ENCODE data around the gene CDH11.

DNA sequence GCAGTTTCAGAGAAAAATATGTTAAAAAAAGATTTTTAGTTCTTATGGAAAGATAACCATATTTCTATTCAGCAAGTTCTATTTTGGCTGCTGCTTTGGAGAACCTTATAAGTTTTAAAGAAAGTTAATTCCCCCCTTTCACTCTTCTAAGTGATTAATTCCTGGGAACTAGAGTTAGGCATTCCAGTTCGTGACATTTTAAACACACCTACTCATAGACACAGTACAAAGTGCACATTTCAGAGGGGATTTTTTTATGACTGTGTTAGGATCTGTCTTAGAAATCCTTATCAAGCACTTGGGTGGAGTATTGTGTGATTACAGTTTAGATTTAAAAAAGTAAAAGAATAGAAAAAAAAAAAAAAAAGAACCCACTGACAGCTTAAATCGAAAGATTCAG is 3.5 kb upstream of the CDH11 start:
- TF ChIP-seq POLR2AphosphoS5 (IDR thresholded peaks at IDR 0.05) (no peak), POLR2A (IDR thresholded peaks at IDR 0.05; ENCODE audit: low read depth) (no peak)
- TF ChIP-seq, protein P1, sequence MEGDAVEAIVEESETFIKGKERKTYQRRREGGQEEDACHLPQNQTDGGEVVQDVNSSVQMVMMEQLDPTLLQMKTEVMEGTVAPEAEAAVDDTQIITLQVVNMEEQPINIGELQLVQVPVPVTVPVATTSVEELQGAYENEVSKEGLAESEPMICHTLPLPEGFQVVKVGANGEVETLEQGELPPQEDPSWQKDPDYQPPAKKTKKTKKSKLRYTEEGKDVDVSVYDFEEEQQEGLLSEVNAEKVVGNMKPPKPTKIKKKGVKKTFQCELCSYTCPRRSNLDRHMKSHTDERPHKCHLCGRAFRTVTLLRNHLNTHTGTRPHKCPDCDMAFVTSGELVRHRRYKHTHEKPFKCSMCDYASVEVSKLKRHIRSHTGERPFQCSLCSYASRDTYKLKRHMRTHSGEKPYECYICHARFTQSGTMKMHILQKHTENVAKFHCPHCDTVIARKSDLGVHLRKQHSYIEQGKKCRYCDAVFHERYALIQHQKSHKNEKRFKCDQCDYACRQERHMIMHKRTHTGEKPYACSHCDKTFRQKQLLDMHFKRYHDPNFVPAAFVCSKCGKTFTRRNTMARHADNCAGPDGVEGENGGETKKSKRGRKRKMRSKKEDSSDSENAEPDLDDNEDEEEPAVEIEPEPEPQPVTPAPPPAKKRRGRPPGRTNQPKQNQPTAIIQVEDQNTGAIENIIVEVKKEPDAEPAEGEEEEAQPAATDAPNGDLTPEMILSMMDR (IDR thresholded peaks at IDR 0.05): no peak
